Measurements from ENCODE around the gene ATRNL1. TPM values are rescaled to one million over a fixed set of nuclear protein-coding genes. Genes with fewer than 3 reads are reported as not detected.
A peak's percentile ranks its signal among the peaks of the same experiment; 100 is the strongest.

ATRNL1 gene
- total RNA-seq, 1 experiment from 2014 or later: 28.7 TPM

DNA sequence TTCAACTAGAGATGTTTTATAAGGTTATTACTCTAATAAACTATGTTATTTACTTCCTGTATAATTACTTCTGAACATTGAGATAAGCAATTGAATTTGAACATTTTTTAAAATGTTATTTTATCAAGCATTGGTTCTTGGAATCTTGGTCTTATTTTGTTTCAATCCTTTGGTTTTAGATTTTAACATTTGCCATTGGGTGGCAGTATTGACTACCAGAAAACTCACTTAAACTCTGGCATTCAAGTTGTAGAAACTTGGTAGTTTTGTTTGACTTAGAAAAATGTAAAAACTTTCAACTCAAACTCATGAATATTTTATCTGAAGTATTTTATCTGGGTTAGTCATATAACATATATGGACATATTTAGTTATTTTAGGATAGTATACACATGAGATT is 48.1 kb downstream of the ATRNL1 start (continued):
- TF ChIP-seq FOXJ3 (CRISPR knock-in tag; IDR thresholded peaks at IDR 0.05; ENCODE audit: borderline replicate concordance) (no peak), NFYB (CRISPR knock-in tag; conservative IDR thresholded peaks at IDR 0.05; ENCODE audit: low read depth) (no peak)

DNA sequence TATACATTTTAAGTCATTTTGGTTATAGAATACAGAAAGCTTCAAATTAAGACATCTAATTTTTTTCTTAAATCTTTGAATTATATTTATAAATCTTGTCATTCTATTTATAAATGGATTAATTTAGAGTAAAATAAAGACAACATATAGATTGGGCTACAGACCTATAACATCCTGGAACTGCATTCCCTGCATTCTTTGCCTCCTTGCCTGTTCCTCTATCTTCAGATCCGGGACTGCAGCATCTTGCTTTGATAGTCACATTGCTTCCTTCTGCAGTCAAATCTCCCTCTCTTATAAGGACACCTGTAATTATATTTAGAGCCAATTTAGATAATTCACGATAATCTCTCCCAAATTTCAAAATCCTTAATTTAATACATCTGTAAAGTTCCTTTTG is 64.2 kb downstream of the ATRNL1 start:
- ATAC-seq (peak; percentile 55; the same call in 1 of the 2 replicates), DNase-seq (ENCODE audit: low spot score) (no peak)
- ChIA-PET CTCF (no interaction called here), POLR2A (no interaction called here)
- Mint-ChIP-seq H3K27ac (no peak overlapping the region), H3K9me3 (no peaks in the 10 kb centered on the region), H3K4me1 (no peaks in the 10 kb centered on the region), H3K27me3 (ENCODE audit: low read depth) (no peaks in the 10 kb centered on the region), H3K4me3 (no peak overlapping the region), H3K36me3 (no peaks in the 10 kb centered on the region)
- TF ChIP-seq PRRX2 (CRISPR knock-in tag; IDR thresholded peaks at IDR 0.05) (no peak), GABPB1 (CRISPR knock-in tag; IDR thresholded peaks at IDR 0.05) (no peak)
- TF ChIP-seq, protein P1, sequence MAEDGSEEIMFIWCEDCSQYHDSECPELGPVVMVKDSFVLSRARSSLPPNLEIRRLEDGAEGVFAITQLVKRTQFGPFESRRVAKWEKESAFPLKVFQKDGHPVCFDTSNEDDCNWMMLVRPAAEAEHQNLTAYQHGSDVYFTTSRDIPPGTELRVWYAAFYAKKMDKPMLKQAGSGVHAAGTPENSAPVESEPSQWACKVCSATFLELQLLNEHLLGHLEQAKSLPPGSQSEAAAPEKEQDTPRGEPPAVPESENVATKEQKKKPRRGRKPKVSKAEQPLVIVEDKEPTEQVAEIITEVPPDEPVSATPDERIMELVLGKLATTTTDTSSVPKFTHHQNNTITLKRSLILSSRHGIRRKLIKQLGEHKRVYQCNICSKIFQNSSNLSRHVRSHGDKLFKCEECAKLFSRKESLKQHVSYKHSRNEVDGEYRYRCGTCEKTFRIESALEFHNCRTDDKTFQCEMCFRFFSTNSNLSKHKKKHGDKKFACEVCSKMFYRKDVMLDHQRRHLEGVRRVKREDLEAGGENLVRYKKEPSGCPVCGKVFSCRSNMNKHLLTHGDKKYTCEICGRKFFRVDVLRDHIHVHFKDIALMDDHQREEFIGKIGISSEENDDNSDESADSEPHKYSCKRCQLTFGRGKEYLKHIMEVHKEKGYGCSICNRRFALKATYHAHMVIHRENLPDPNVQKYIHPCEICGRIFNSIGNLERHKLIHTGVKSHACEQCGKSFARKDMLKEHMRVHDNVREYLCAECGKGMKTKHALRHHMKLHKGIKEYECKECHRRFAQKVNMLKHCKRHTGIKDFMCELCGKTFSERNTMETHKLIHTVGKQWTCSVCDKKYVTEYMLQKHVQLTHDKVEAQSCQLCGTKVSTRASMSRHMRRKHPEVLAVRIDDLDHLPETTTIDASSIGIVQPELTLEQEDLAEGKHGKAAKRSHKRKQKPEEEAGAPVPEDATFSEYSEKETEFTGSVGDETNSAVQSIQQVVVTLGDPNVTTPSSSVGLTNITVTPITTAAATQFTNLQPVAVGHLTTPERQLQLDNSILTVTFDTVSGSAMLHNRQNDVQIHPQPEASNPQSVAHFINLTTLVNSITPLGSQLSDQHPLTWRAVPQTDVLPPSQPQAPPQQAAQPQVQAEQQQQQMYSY (CRISPR knock-in tag; IDR thresholded peaks at IDR 0.05): no peak
- TF ChIP-seq, protein P2, sequence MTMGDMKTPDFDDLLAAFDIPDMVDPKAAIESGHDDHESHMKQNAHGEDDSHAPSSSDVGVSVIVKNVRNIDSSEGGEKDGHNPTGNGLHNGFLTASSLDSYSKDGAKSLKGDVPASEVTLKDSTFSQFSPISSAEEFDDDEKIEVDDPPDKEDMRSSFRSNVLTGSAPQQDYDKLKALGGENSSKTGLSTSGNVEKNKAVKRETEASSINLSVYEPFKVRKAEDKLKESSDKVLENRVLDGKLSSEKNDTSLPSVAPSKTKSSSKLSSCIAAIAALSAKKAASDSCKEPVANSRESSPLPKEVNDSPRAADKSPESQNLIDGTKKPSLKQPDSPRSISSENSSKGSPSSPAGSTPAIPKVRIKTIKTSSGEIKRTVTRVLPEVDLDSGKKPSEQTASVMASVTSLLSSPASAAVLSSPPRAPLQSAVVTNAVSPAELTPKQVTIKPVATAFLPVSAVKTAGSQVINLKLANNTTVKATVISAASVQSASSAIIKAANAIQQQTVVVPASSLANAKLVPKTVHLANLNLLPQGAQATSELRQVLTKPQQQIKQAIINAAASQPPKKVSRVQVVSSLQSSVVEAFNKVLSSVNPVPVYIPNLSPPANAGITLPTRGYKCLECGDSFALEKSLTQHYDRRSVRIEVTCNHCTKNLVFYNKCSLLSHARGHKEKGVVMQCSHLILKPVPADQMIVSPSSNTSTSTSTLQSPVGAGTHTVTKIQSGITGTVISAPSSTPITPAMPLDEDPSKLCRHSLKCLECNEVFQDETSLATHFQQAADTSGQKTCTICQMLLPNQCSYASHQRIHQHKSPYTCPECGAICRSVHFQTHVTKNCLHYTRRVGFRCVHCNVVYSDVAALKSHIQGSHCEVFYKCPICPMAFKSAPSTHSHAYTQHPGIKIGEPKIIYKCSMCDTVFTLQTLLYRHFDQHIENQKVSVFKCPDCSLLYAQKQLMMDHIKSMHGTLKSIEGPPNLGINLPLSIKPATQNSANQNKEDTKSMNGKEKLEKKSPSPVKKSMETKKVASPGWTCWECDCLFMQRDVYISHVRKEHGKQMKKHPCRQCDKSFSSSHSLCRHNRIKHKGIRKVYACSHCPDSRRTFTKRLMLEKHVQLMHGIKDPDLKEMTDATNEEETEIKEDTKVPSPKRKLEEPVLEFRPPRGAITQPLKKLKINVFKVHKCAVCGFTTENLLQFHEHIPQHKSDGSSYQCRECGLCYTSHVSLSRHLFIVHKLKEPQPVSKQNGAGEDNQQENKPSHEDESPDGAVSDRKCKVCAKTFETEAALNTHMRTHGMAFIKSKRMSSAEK (CRISPR knock-in tag; IDR thresholded peaks at IDR 0.05; ENCODE audit: borderline replicate concordance): no peak

DNA sequence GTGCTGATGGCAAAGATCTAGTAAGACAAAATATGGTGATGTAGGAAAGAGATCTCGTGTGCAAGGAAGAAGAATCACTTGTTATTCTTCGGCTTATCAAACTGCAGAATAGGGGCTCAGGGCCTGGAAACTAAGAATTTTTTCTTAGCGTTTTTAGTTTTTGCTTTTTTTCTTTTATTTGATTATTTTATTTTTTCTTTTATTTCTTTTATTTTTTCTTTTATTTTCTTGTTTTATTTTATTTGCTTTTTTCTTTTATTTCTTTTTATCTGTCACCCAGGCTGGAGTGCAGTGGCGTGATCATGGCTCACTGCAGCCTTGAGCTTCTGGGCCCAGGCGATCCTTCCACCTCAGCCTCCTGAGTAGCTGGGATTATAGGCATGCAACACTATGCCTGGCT is 70.0 kb downstream of the ATRNL1 start:
- CTCF ChIA-PET: no interaction called here

More for the DNA sequence above, 70.0 kb downstream of the ATRNL1 start:
- POLR2A ChIA-PET: no interaction called here
- H3K27me3 Mint-ChIP-seq (ENCODE audit: low read depth): no peaks in the 10 kb centered on the region
- no peak overlapping the region for H3K4me3 Mint-ChIP-seq
- no peak for ATAC-seq
- TF ChIP-seq, protein P3, sequence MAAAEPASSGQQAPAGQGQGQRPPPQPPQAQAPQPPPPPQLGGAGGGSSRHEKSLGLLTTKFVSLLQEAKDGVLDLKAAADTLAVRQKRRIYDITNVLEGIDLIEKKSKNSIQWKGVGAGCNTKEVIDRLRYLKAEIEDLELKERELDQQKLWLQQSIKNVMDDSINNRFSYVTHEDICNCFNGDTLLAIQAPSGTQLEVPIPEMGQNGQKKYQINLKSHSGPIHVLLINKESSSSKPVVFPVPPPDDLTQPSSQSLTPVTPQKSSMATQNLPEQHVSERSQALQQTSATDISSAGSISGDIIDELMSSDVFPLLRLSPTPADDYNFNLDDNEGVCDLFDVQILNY (CRISPR knock-in tag; IDR thresholded peaks at IDR 0.05): no peak
- no peak for TF ChIP-seq ATF1 (CRISPR knock-in tag; IDR thresholded peaks at IDR 0.05)
- no peak for TF ChIP-seq RORB (CRISPR knock-in tag; IDR thresholded peaks at IDR 0.05)
- TF ChIP-seq, protein P4, sequence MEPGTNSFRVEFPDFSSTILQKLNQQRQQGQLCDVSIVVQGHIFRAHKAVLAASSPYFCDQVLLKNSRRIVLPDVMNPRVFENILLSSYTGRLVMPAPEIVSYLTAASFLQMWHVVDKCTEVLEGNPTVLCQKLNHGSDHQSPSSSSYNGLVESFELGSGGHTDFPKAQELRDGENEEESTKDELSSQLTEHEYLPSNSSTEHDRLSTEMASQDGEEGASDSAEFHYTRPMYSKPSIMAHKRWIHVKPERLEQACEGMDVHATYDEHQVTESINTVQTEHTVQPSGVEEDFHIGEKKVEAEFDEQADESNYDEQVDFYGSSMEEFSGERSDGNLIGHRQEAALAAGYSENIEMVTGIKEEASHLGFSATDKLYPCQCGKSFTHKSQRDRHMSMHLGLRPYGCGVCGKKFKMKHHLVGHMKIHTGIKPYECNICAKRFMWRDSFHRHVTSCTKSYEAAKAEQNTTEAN (CRISPR knock-in tag; IDR thresholded peaks at IDR 0.05): no peak
- TF ChIP-seq, protein P5, sequence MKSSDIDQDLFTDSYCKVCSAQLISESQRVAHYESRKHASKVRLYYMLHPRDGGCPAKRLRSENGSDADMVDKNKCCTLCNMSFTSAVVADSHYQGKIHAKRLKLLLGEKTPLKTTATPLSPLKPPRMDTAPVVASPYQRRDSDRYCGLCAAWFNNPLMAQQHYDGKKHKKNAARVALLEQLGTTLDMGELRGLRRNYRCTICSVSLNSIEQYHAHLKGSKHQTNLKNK (CRISPR knock-in tag; IDR thresholded peaks at IDR 0.05): no peak
- TF ChIP-seq, protein P6, sequence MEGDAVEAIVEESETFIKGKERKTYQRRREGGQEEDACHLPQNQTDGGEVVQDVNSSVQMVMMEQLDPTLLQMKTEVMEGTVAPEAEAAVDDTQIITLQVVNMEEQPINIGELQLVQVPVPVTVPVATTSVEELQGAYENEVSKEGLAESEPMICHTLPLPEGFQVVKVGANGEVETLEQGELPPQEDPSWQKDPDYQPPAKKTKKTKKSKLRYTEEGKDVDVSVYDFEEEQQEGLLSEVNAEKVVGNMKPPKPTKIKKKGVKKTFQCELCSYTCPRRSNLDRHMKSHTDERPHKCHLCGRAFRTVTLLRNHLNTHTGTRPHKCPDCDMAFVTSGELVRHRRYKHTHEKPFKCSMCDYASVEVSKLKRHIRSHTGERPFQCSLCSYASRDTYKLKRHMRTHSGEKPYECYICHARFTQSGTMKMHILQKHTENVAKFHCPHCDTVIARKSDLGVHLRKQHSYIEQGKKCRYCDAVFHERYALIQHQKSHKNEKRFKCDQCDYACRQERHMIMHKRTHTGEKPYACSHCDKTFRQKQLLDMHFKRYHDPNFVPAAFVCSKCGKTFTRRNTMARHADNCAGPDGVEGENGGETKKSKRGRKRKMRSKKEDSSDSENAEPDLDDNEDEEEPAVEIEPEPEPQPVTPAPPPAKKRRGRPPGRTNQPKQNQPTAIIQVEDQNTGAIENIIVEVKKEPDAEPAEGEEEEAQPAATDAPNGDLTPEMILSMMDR (IDR thresholded peaks at IDR 0.05): no peak
- TF ChIP-seq HMGA2 (CRISPR knock-in tag; IDR thresholded peaks at IDR 0.05): peak; percentile 93
- no peaks in the 10 kb centered on the region for H3K4me1 Mint-ChIP-seq
- peaks cover 9% of the 10 kb centered on the region for H3K36me3 Mint-ChIP-seq
- no peak for DNase-seq (ENCODE audit: low spot score)
- H3K9me3 Mint-ChIP-seq: no peaks in the 10 kb centered on the region
- H3K27ac Mint-ChIP-seq: no peak overlapping the region
